ENCODE data around the gene KRTAP5-5. TPM values are rescaled to one million over a fixed set of nuclear protein-coding genes. Genes with fewer than 3 reads are reported as not detected.

KRTAP5-5 gene
- total RNA-seq, 4 donors from 2014 or later, result not detected

- no peak for TF ChIP-seq POLR2A (IDR thresholded peaks at IDR 0.05)
- TF ChIP-seq POLR2AphosphoS5 (IDR thresholded peaks at IDR 0.05), result no peak
- TF ChIP-seq CTCF (IDR thresholded peaks at IDR 0.05), result no peak
- no peak for TF ChIP-seq EP300 (IDR thresholded peaks at IDR 0.05)
- H3K9me3 ChIP-seq, result no peaks in the 10 kb centered on the region
- H3K4me1 ChIP-seq, result peaks cover 0 to 6% (median 0%) of the 10 kb centered on the region in 3 donors
- H3K27me3 ChIP-seq, result peaks cover 35% of the 10 kb centered on the region
- H3K36me3 ChIP-seq, result no peaks in the 10 kb centered on the region
- H3K27ac ChIP-seq, result no peak overlapping the region
- no peak overlapping the region for H3K4me3 ChIP-seq
- ATAC-seq, result no peak
- WGBS, 2 donors (ENCODE audit: low coverage in 1 of 2), result 83 to 96% methylated on average over 6 to 8 of the region's 26 CpGs
These were observed 25.8 kb downstream of the KRTAP5-5 start for GRCh38 chr11:1655168-1656060.

- WGBS, 2 donors (ENCODE audit: low coverage in 1 of 2), result 60 to 80% methylated on average over 1 to 3 of the region's 9 CpGs
- no peak overlapping the region for H3K4me3 ChIP-seq
- no peak for TF ChIP-seq EP300 (IDR thresholded peaks at IDR 0.05)
- no peak for TF ChIP-seq CTCF (IDR thresholded peaks at IDR 0.05)
- TF ChIP-seq POLR2AphosphoS5 (IDR thresholded peaks at IDR 0.05), result no peak
- TF ChIP-seq POLR2A (IDR thresholded peaks at IDR 0.05), result no peak
- no peaks in the 10 kb centered on the region for H3K9me3 ChIP-seq
- peaks cover 35% of the 10 kb centered on the region for H3K27me3 ChIP-seq
- no peaks in the 10 kb centered on the region for H3K36me3 ChIP-seq
- H3K4me1 ChIP-seq, result peaks cover 0 to 6% (median 0%) of the 10 kb centered on the region in 3 donors
- H3K27ac ChIP-seq, result no peak overlapping the region
- no peak for ATAC-seq
These were observed 26.5 kb downstream of the KRTAP5-5 start for GRCh38 chr11:1656061-1656441.

- no peak for ATAC-seq
- Histone ChIP-seq H3K27me3 (peaks cover 35% of the 10 kb centered on the region), H3K4me1 (peaks cover 0 to 6% (median 0%) of the 10 kb centered on the region in 3 donors), H3K4me3 (no peak overlapping the region), H3K27ac (no peak overlapping the region), H3K36me3 (no peaks in the 10 kb centered on the region), H3K9me3 (no peaks in the 10 kb centered on the region)
- 80% methylated on average over 5 of the region's 7 CpGs; no CpG with 5 or more reads in 1 of the 2 donors for WGBS, 2 donors (ENCODE audit: low coverage in 1 of 2)
- no peak for TF ChIP-seq POLR2A (IDR thresholded peaks at IDR 0.05)
- TF ChIP-seq POLR2AphosphoS5 (IDR thresholded peaks at IDR 0.05), result no peak
- no peak for TF ChIP-seq CTCF (IDR thresholded peaks at IDR 0.05)
- no peak for TF ChIP-seq EP300 (IDR thresholded peaks at IDR 0.05)
These were observed 27.1 kb downstream of the KRTAP5-5 start for GRCh38 chr11:1656670-1657069.

GRCh38 chr11:1659506-1659905 is 29.9 kb downstream of the KRTAP5-5 start:
- Histone ChIP-seq H3K4me1 (no peaks in the 10 kb centered on the region), H3K27ac (no peak overlapping the region), H3K9me3 (no peaks in the 10 kb centered on the region), H3K4me3 (no peak overlapping the region), H3K36me3 (no peaks in the 10 kb centered on the region), H3K27me3 (peaks cover 28% of the 10 kb centered on the region)
- TF ChIP-seq POLR2AphosphoS5 (IDR thresholded peaks at IDR 0.05) (no peak), POLR2A (IDR thresholded peaks at IDR 0.05) (no peak), CTCF (IDR thresholded peaks at IDR 0.05) (no peak), EP300 (IDR thresholded peaks at IDR 0.05) (no peak)
- WGBS, 2 donors (ENCODE audit: low coverage in 1 of 2), result 75 to 80% methylated on average over 2 to 14 of the region's 14 CpGs
- no peak for ATAC-seq

All from gastroesophageal sphincter (tissue), 4 donors.